ENCODE measurements around the gene MT4.

DNA sequence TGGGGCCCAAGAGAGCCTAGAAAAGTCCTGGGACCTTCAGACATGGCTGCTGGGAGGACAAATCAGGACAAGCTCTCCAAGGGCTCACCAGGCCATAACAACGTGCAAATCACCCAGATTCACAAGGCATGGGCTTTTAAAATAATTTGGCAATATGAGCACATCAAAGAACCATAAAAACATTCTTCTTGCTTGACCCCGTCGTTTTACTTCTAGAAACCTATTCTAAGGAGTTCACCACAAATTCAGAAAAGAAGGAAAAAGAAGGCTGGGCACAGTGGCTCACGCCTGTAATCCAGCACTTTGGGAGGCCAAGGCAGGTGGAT lies 12.4 kb downstream of the MT4 start:
- TF ChIP-seq, protein P1, sequence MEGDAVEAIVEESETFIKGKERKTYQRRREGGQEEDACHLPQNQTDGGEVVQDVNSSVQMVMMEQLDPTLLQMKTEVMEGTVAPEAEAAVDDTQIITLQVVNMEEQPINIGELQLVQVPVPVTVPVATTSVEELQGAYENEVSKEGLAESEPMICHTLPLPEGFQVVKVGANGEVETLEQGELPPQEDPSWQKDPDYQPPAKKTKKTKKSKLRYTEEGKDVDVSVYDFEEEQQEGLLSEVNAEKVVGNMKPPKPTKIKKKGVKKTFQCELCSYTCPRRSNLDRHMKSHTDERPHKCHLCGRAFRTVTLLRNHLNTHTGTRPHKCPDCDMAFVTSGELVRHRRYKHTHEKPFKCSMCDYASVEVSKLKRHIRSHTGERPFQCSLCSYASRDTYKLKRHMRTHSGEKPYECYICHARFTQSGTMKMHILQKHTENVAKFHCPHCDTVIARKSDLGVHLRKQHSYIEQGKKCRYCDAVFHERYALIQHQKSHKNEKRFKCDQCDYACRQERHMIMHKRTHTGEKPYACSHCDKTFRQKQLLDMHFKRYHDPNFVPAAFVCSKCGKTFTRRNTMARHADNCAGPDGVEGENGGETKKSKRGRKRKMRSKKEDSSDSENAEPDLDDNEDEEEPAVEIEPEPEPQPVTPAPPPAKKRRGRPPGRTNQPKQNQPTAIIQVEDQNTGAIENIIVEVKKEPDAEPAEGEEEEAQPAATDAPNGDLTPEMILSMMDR (conservative IDR thresholded peaks at IDR 0.05 in 1 of 2, IDR thresholded peaks at IDR 0.05 in 1 of 2; ENCODE audit: low read depth in 1 of 2, low read length in 2 of 2) = no peak
- no peak for TF ChIP-seq EZH2 (IDR thresholded peaks at IDR 0.05; ENCODE audit: low read length, missing control alignments)
